ENCODE data around the gene ADRA2B.
"Not testable (repeated sequence)": the region's sequence is repeated elsewhere in the genome, so short reads cannot be mapped to it uniquely, and the experiment has no call there.

ADRA2B gene

DNA sequence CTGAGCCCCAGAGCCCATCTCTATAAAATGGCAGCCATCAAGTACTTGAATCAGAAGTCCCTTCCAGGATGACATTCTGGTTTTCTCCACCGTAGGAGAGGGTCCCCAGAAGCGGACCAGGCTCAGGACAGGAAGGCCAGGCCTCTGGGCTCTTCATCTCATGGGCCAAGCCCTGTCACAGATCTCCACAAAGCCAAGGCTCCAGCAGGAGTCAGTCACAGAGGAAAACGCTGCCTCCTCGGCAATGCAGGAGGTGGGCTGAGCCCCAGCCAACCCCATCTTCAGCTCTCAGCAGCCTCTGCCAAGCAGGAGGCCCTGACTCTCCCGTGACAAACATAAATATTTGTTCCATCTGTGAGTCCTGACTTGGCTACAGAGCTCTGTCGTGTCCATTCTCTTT lies 42.2 kb downstream of the ADRA2B start:
- H3K27me3 ChIP-seq (replicated peaks): no peaks in the 10 kb centered on the region
- H3K4me3 ChIP-seq (ENCODE audit: low read depth, low read length): no peak overlapping the region
- TF ChIP-seq, protein P1, sequence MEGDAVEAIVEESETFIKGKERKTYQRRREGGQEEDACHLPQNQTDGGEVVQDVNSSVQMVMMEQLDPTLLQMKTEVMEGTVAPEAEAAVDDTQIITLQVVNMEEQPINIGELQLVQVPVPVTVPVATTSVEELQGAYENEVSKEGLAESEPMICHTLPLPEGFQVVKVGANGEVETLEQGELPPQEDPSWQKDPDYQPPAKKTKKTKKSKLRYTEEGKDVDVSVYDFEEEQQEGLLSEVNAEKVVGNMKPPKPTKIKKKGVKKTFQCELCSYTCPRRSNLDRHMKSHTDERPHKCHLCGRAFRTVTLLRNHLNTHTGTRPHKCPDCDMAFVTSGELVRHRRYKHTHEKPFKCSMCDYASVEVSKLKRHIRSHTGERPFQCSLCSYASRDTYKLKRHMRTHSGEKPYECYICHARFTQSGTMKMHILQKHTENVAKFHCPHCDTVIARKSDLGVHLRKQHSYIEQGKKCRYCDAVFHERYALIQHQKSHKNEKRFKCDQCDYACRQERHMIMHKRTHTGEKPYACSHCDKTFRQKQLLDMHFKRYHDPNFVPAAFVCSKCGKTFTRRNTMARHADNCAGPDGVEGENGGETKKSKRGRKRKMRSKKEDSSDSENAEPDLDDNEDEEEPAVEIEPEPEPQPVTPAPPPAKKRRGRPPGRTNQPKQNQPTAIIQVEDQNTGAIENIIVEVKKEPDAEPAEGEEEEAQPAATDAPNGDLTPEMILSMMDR (IDR thresholded peaks at IDR 0.05; ENCODE audit: low read depth, low read length, missing control alignments): no peak
- DNase-seq: no peak
- H3K36me3 ChIP-seq (replicated peaks): no peaks in the 10 kb centered on the region
- in situ Hi-C loops (cut with HindIII; ENCODE audit: low pct_ligation_motif_present, low sequenced_read_pairs): no loop called here
- no peak overlapping the region for H3K27ac ChIP-seq

DNA sequence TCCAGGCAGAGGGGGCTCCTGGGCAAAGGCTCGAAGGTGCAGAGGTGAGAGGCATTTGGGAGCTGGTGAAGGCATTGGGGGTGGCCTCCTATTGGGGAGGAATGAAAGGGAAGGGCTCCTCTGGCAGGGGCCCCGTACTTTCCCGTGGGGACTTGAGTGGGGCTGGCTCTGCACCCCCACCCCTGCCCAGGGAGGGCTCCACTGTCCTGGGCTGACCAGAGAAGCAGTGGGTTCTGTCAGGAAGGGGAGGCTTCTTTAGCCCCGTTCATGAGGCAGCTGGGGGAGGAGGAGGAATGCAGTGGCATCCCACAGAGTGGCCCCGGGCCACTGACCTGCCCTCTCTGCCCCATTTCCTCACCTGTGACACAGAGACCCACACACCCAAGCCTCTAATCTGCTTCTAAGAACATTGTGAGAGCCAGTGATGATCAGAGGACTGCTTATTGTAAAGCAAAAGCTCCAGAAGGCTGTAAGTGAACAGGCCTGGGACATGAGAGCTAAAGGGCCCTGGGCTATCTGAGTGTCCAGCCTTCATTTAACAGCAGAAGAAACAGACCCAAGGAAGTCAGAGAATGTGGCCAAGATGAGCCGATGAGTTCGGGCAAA lies 43.1 kb downstream of the ADRA2B start:
- TF ChIP-seq, protein P1 (IDR thresholded peaks at IDR 0.05; ENCODE audit: low read depth, low read length, missing control alignments): no peak
- Histone ChIP-seq H3K36me3 (replicated peaks) (no peaks in the 10 kb centered on the region), H3K4me3 (ENCODE audit: low read depth, low read length) (no peak overlapping the region), H3K27ac (no peak overlapping the region), H3K27me3 (replicated peaks) (no peaks in the 10 kb centered on the region)
- in situ Hi-C loops (cut with HindIII; ENCODE audit: low pct_ligation_motif_present, low sequenced_read_pairs): no loop called here
- DNase-seq: no peak

DNA sequence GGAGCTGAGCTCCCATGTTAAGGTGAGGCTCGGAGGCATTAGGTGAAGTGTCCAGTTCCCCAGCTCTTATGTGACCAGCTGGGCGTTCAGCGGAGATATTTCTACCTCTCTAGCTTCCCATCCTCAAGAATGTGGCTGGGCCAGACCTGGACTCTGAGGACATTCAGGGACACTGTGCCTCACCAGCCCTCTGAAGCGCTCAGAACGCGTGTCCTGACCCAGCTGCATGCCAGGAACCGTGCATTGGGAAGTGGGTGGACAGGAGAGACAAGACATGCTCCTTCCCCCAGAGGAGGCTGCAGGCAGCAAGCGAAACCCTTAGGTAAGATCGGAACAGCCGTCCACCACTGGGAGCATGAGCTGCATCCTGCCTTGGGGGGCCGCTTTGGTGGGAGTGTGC lies 43.6 kb downstream of the ADRA2B start:
- TF ChIP-seq, protein P1 (IDR thresholded peaks at IDR 0.05; ENCODE audit: low read depth, low read length, missing control alignments): no peak
- Histone ChIP-seq H3K27me3 (replicated peaks) (no peaks in the 10 kb centered on the region), H3K36me3 (replicated peaks) (no peaks in the 10 kb centered on the region), H3K4me3 (ENCODE audit: low read depth, low read length) (no peak overlapping the region), H3K27ac (no peak overlapping the region)
- in situ Hi-C loops (cut with HindIII; ENCODE audit: low pct_ligation_motif_present, low sequenced_read_pairs): no loop called here
- no peak for DNase-seq

GRCh38 chr2:96071977-96072491 lies 44.3 kb downstream of the ADRA2B start:
- H3K27ac ChIP-seq; H3K4me3 ChIP-seq (ENCODE audit: low read depth, low read length); H3K27me3 ChIP-seq (replicated peaks); DNase-seq; in situ Hi-C loops (cut with HindIII; ENCODE audit: low pct_ligation_motif_present, low sequenced_read_pairs); H3K36me3 ChIP-seq (replicated peaks): not testable (repeated sequence)

DNA sequence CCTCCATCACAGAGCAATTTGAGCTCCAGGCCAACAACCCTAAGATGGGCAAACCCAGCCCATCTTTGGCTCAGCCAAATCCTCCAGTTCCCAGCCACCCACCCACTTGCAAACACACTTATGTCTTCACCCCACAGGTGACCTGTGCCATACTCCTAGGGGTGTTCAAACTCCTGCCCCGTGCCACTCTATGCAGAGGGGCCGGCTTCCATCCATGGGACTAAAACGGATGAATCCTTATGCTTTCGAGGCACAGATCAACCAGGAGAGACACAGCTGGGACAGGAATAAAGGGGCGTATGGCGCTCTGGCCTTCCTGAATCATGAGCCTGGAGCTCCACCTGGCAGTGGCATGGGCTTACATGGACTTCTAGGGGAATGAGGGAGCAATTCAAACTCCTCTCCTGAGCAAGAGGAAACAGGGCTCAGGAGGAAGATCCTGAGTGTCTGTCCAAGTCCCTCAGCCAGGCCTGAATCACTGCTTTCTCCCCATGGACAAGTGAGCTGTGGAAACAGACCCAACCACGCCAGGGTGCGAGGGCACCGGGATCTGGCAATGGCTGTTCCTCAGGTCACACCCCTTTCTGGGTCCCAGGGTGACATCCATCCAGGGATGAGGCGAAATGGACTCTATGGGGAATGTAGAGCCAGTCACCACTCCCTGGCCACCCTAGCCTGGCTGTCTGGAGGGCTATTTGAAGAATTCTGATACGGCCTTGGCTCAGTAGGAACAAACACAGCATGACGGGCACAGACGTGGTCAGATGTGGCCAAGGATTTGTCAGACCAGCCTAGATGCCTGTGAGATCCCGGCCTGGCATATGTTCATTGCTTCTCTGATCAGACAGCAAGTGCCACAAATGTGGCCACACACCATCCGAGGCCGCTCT lies 45.0 kb downstream of the ADRA2B start:
- H3K27ac ChIP-seq; in situ Hi-C loops (cut with HindIII; ENCODE audit: low pct_ligation_motif_present, low sequenced_read_pairs); H3K27me3 ChIP-seq (replicated peaks); H3K4me3 ChIP-seq (ENCODE audit: low read depth, low read length); DNase-seq; H3K36me3 ChIP-seq (replicated peaks): not testable (repeated sequence)

DNA sequence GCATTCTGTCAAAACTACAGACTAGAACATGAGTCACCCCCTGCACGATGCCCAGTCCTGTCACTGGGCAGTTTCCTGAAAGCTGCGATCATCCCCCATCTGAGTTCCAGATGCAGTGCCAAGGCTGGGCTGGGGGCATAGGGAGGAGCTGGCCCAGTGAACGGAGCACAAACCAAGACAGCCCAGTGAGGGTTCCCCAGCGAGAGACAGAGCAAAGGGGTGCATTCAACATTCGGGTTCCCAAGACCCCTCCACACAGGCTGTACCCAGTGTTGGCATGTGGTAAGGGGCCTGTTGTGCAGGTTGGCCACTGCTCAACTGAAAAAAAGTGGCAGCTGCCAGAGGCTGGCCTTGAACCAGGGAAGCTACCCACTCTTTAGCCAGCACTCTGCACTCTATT lies 46.0 kb downstream of the ADRA2B start:
- H3K36me3 ChIP-seq (replicated peaks); H3K27me3 ChIP-seq (replicated peaks); H3K27ac ChIP-seq; DNase-seq; H3K4me3 ChIP-seq (ENCODE audit: low read depth, low read length); in situ Hi-C loops (cut with HindIII; ENCODE audit: low pct_ligation_motif_present, low sequenced_read_pairs): not testable (repeated sequence)

DNA sequence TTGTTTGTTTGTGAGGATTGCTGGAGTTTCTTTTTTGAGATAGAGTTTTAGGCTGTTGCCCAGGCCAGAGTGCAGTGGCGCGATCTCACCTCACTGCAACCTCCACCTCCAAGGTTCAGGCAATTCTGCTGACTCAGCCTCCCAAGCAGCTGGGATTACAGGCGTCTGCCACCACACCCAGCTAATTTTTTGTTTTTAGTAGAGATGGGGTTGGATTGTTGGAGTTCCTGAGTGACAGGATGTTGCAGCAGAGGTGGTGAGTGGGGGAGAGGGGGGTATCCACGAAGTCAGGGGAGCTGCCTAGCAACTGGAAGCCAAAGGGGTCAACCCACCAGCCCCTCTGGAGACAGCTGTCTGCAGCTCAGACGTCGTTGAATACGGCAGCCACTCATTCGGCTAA lies 46.5 kb downstream of the ADRA2B start:
- H3K27me3 ChIP-seq (replicated peaks); H3K4me3 ChIP-seq (ENCODE audit: low read depth, low read length); in situ Hi-C loops (cut with HindIII; ENCODE audit: low pct_ligation_motif_present, low sequenced_read_pairs); DNase-seq; H3K27ac ChIP-seq; H3K36me3 ChIP-seq (replicated peaks): not testable (repeated sequence)

- in situ Hi-C loops (cut with HindIII; ENCODE audit: low pct_ligation_motif_present, low sequenced_read_pairs); H3K27ac ChIP-seq; H3K27me3 ChIP-seq (replicated peaks); H3K36me3 ChIP-seq (replicated peaks); H3K4me3 ChIP-seq (ENCODE audit: low read depth, low read length); DNase-seq: not testable (repeated sequence)
Measured at GRCh38 chr2:96067902-96068581, 48.3 kb downstream of the ADRA2B start.

DNA sequence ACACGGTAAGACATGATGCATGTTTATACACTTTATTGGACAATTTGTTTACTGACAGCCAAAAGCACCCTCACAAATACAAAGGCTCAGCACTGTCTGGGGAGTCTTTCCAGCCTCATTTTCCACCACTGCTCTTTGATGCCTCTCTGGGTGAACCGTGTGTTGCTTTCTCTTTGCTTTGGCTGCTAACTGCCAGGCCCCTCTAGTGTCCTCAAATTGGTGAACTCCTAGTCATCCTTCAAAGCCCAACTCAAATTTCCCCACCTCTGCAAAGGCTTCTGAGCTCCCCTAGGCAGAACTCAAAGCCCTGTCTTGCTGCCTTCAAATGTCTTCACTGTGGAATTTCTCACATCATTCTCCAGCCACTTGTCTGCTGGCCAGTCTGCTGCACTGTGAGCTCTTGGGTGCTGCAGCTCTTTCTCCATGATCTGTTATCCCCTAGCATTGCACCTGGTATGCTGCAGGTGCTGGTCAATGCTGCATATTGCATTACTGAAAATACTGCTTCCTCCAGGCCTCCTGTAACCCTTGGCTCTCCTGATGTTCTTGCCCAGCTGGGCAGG lies 49.2 kb downstream of the ADRA2B start:
- in situ Hi-C loops (cut with HindIII; ENCODE audit: low pct_ligation_motif_present, low sequenced_read_pairs): not testable (repeated sequence)

GRCh38 chr2:96066511-96066910 lies 49.9 kb downstream of the ADRA2B start:
- H3K4me3 ChIP-seq (ENCODE audit: low read depth, low read length); H3K27me3 ChIP-seq (replicated peaks); DNase-seq; H3K27ac ChIP-seq; in situ Hi-C loops (cut with HindIII; ENCODE audit: low pct_ligation_motif_present, low sequenced_read_pairs); H3K36me3 ChIP-seq (replicated peaks): not testable (repeated sequence)

More for the DNA sequence above, 49.2 kb downstream of the ADRA2B start:
- H3K4me3 ChIP-seq (ENCODE audit: low read depth, low read length); DNase-seq; H3K36me3 ChIP-seq (replicated peaks); H3K27me3 ChIP-seq (replicated peaks); H3K27ac ChIP-seq: not testable (repeated sequence)

GRCh38 chr2:96065954-96066353 lies 50.4 kb downstream of the ADRA2B start:
- H3K4me3 ChIP-seq (ENCODE audit: low read depth, low read length); H3K36me3 ChIP-seq (replicated peaks); DNase-seq; in situ Hi-C loops (cut with HindIII; ENCODE audit: low pct_ligation_motif_present, low sequenced_read_pairs); H3K27ac ChIP-seq; H3K27me3 ChIP-seq (replicated peaks): not testable (repeated sequence)
